Upper lobe of left lung (tissue), 4 donors: Measurements from ENCODE around the gene GRHL1.

Experiments
- POLR2A ChIP-seq, 4 donors: fragments of 450-650 bp; IDR thresholded peaks; one replicate each; pipeline ENCODE4 v1.5.1; 2016 to 2017; ENCODE audit warnings: antibody characterized with exemption in 4 of 4, mild to moderate bottlenecking in 2 of 4
- TF ChIP-seq, protein P1 (sequence below), 6 experiments: fragments of 450-650 bp in 4 of 6; fragments of 200-600 bp in 2 of 6; sonication (generic) in 2 of 6; IDR thresholded peaks; one replicate each; pipeline ENCODE4 v1.5.1; 2016 to 2019; ENCODE audit warnings: antibody characterized with exemption in 6 of 6

DNA sequence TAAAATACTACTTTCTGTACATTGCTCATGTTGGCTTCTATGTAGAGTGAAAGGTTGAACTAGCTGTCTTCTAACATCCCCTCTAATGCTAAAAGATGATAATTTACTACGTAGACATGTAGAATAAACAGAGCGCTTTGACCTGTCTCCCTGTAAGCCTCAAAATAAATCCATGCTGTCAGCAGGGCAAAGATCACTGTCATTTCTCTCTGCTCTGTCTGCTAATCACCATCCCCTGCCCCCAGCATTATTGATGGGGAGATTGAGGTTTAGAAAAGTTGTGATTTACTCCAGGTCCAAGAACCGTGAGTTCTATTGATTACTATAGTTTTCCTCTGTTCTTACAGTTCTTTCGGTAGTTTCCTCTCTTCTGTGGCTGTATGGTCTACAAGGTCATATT is 39.0 kb upstream of the GRHL1 start:
- TF ChIP-seq, protein P1, sequence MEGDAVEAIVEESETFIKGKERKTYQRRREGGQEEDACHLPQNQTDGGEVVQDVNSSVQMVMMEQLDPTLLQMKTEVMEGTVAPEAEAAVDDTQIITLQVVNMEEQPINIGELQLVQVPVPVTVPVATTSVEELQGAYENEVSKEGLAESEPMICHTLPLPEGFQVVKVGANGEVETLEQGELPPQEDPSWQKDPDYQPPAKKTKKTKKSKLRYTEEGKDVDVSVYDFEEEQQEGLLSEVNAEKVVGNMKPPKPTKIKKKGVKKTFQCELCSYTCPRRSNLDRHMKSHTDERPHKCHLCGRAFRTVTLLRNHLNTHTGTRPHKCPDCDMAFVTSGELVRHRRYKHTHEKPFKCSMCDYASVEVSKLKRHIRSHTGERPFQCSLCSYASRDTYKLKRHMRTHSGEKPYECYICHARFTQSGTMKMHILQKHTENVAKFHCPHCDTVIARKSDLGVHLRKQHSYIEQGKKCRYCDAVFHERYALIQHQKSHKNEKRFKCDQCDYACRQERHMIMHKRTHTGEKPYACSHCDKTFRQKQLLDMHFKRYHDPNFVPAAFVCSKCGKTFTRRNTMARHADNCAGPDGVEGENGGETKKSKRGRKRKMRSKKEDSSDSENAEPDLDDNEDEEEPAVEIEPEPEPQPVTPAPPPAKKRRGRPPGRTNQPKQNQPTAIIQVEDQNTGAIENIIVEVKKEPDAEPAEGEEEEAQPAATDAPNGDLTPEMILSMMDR (IDR thresholded peaks at IDR 0.05): no peak
- TF ChIP-seq POLR2A (IDR thresholded peaks at IDR 0.05): no peak
